Measurements from ENCODE around the gene CCDC122.
A peak's percentile ranks its signal among the peaks of the same experiment; 100 is the strongest.

DNA sequence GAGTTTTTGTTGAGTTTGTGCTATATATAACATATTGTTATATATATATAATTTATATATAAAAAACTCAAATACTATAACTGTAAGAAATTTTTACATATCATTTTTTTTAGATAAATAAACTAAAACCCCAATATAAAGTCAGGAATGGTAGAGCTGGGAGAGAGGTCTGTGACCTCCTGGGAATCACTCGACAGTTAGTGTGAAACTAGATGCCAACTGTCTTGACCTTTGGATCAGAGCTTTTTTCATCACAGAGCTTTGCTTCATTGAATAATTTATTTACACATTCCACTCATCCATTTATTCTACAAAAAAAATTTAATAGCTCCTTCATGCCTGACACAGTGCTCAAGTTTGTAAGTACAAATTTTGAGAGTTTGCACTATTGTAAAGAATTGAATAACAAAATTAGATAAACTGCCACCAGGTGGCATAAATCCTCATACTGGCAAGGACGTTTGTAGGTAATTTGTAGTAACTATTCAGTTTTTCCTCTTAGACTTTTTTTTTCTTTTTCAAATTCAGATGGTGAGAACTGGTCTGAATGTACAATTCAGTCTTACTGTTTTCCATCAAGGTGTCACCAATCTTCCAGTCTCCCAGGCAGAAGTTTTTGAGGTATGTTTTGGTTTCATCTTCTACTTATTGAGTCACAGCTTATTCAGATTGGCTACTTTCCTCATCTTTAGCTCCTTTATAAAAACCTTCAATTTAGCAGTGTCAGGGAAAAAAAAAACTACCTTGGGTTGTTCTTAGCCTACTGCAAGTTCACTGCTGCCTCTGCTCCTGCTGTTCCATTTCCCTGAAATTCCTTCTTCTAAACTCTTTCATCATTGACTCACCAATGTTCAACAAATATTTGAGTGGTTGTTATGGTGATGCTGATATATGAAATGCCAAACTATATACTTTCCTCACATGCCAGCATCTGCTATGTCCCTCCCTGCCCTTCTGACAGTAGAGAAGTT lies 28.9 kb upstream of the CCDC122 start:
- no peak for TF ChIP-seq EZH2phosphoT487 (IDR thresholded peaks at IDR 0.05; ENCODE audit: low read depth, severe bottlenecking, unreplicated experiment)
- TF ChIP-seq, protein P1, sequence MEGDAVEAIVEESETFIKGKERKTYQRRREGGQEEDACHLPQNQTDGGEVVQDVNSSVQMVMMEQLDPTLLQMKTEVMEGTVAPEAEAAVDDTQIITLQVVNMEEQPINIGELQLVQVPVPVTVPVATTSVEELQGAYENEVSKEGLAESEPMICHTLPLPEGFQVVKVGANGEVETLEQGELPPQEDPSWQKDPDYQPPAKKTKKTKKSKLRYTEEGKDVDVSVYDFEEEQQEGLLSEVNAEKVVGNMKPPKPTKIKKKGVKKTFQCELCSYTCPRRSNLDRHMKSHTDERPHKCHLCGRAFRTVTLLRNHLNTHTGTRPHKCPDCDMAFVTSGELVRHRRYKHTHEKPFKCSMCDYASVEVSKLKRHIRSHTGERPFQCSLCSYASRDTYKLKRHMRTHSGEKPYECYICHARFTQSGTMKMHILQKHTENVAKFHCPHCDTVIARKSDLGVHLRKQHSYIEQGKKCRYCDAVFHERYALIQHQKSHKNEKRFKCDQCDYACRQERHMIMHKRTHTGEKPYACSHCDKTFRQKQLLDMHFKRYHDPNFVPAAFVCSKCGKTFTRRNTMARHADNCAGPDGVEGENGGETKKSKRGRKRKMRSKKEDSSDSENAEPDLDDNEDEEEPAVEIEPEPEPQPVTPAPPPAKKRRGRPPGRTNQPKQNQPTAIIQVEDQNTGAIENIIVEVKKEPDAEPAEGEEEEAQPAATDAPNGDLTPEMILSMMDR (IDR thresholded peaks at IDR 0.05; ENCODE audit: poor library complexity), result peak; percentile 76
